Measurements from ENCODE around the gene TCF23. TPM values are rescaled to one million over a fixed set of nuclear protein-coding genes. Genes with fewer than 3 reads are reported as not detected.
"Not testable (repeated sequence)": the region's sequence is repeated elsewhere in the genome, so short reads cannot be mapped to it uniquely, and the experiment has no call there.

TCF23 gene
- total and polyA plus RNA-seq, 4 donors, result 0.01 to 0.18 (median 0.04) TPM; not detected in 1

- no peak for TF ChIP-seq CTCF (IDR thresholded peaks at IDR 0.05; ENCODE audit: control extremely low read depth, extremely low read depth)
- WGBS, 2 donors, result 73 to 88% methylated on average over 17 of the region's 17 CpGs
- Histone ChIP-seq H3K27me3 (ENCODE audit: control insufficient read depth in 3 of 3, insufficient read depth in 3 of 3, low read length in 2 of 3) (peaks cover 0 to 2% (median 0%) of the 10 kb centered on the region in 3 donors), H3K9me3 (ENCODE audit: control insufficient read depth in 4 of 4, insufficient read depth in 3 of 4, low read length in 3 of 4) (no peaks in the 10 kb centered on the region), H3K4me1 (ENCODE audit: control insufficient read depth in 5 of 5, insufficient read depth in 5 of 5, low read length in 5 of 5) (no peaks in the 10 kb centered on the region), H3K36me3 (ENCODE audit: control insufficient read depth in 4 of 4, insufficient read depth in 4 of 4, low read length in 4 of 4) (no peaks in the 10 kb centered on the region), H3K27ac (ENCODE audit: low read depth in 1 of 2, low read length in 1 of 2) (no peak overlapping the region), H3K9ac (ENCODE audit: insufficient read depth in 1 of 2, low read length in 2 of 2) (no peak overlapping the region), H3K4me3 (no peak overlapping the region)
- DNase-seq, result no peak
- ATAC-seq (ENCODE audit: insufficient read depth, low FRiP score), result no peak
Observed at GRCh38 chr2:27194538-27195354, 45.9 kb downstream of the TCF23 start.

DNA sequence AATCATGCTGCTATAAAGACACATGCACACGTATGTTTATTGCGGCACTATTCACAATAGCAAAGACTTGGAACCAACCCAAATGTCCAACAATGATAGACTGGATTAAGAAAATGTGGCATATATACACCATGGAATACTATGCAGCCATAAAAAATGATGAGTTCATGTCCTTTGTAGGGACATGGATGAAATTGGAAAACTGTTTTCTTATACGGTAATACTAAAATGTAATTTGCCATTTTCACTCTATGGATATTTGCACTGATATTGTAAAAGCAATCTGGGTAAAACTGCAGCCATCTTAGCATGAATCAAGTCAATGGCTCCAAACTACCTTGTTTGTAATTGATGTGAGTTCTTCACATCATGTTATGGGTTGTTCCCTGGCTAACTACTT, 47.0 kb downstream of the TCF23 start:
- not testable (repeated sequence) for H3K4me1 ChIP-seq (ENCODE audit: control insufficient read depth in 5 of 5, insufficient read depth in 5 of 5, low read length in 5 of 5); H3K4me3 ChIP-seq; H3K27ac ChIP-seq (ENCODE audit: low read depth in 1 of 2, low read length in 1 of 2); H3K36me3 ChIP-seq (ENCODE audit: control insufficient read depth in 4 of 4, insufficient read depth in 4 of 4, low read length in 4 of 4); H3K27me3 ChIP-seq (ENCODE audit: control insufficient read depth in 3 of 3, insufficient read depth in 3 of 3, low read length in 2 of 3); H3K9me3 ChIP-seq (ENCODE audit: control insufficient read depth in 4 of 4, insufficient read depth in 3 of 4, low read length in 3 of 4); ATAC-seq (ENCODE audit: insufficient read depth, low FRiP score); H3K9ac ChIP-seq (ENCODE audit: insufficient read depth in 1 of 2, low read length in 2 of 2); DNase-seq
- WGBS, 2 donors, result 88 to 90% methylated on average over 3 of the region's 3 CpGs

DNA sequence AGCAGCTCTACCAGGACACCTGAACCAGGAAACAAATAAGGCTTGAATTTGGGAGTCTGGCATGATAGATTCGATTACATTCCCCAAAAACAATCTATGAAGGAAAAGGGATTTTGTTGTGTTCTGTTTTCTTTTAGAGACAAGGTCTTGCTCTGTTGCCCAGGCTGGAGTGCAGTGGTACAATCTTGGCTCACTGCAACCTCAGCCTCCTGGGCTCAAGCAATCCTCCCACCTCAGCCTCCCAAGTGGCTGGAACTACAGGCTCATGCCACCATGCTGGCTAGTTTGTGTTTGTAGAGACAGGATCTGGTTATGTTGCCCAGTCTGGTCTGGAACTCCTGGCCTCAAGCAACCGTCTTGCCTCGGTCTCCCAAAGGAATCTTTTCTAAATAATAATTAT, 49.3 kb downstream of the TCF23 start:
- peaks cover 0 to 21% (median 0%) of the 10 kb centered on the region in 4 donors for H3K36me3 ChIP-seq (ENCODE audit: control insufficient read depth in 4 of 4, insufficient read depth in 4 of 4, low read length in 4 of 4)
- not testable (repeated sequence) for H3K9ac ChIP-seq (ENCODE audit: insufficient read depth in 1 of 2, low read length in 2 of 2); H3K27me3 ChIP-seq (ENCODE audit: control insufficient read depth in 3 of 3, insufficient read depth in 3 of 3, low read length in 2 of 3); H3K4me3 ChIP-seq; H3K9me3 ChIP-seq (ENCODE audit: control insufficient read depth in 4 of 4, insufficient read depth in 3 of 4, low read length in 3 of 4); ATAC-seq (ENCODE audit: insufficient read depth, low FRiP score); H3K4me1 ChIP-seq (ENCODE audit: control insufficient read depth in 5 of 5, insufficient read depth in 5 of 5, low read length in 5 of 5); DNase-seq; H3K27ac ChIP-seq (ENCODE audit: low read depth in 1 of 2, low read length in 1 of 2)
- WGBS, 2 donors, result 94 to 95% methylated on average over 3 of the region's 3 CpGs

GRCh38 chr2:27198627-27199026, 49.8 kb downstream of the TCF23 start:
- ATAC-seq (ENCODE audit: insufficient read depth, low FRiP score) (no peak), DNase-seq (no peak)
- Histone ChIP-seq H3K27ac (ENCODE audit: low read depth in 1 of 2, low read length in 1 of 2) (no peak overlapping the region), H3K9me3 (ENCODE audit: control insufficient read depth in 4 of 4, insufficient read depth in 3 of 4, low read length in 3 of 4) (no peaks in the 10 kb centered on the region), H3K27me3 (ENCODE audit: control insufficient read depth in 3 of 3, insufficient read depth in 3 of 3, low read length in 2 of 3) (no peaks in the 10 kb centered on the region), H3K9ac (ENCODE audit: insufficient read depth in 1 of 2, low read length in 2 of 2) (no peak overlapping the region), H3K36me3 (ENCODE audit: control insufficient read depth in 4 of 4, insufficient read depth in 4 of 4, low read length in 4 of 4) (peaks cover 0 to 26% (median 2%) of the 10 kb centered on the region in 4 donors), H3K4me1 (ENCODE audit: control insufficient read depth in 5 of 5, insufficient read depth in 5 of 5, low read length in 5 of 5) (no peaks in the 10 kb centered on the region), H3K4me3 (no peak overlapping the region)
- TF ChIP-seq CTCF (IDR thresholded peaks at IDR 0.05; ENCODE audit: control extremely low read depth, extremely low read depth), result no peak
- WGBS, 2 donors, result 83 to 85% methylated on average over 2 of the region's 2 CpGs
